Cardiac muscle cell (in vitro differentiated cells and primary cell): ENCODE results near the gene MLLT10. TPM values are rescaled to one million over a fixed set of nuclear protein-coding genes. Genes with fewer than 3 reads are reported as not detected.

Experiments used
- DNase-seq, 2 donors: peaks; one replicate each; pipeline versions ENCODE4 v3.0.0 to v3.0.0-alpha.2; 2010 to 2017; ENCODE audit warnings: low read depth in 1 of 2, low spot score in 1 of 2
- H3K27ac ChIP-seq: fragments of 200-600 bp; sonication (generic); 2 replicates; pipeline ENCODE4 v1.5.1; 2016
- H3K27me3 ChIP-seq: fragments of 200-600 bp; sonication (generic); 2 replicates; pipeline ENCODE4 v1.6.0; 2016; ENCODE audit warnings: control low read depth
- H3K36me3 ChIP-seq: fragments of 200-600 bp; sonication (generic); 2 replicates; pipeline ENCODE4 v1.5.1; 2016; ENCODE audit warnings: control low read depth
- H3K4me1 ChIP-seq: fragments of 200-600 bp; sonication (generic); 2 replicates; pipeline ENCODE4 v1.8.1; 2017; ENCODE audit warnings: low read depth, mild to moderate bottlenecking, mixed run types
- H3K4me3 ChIP-seq: fragments of 200-600 bp; sonication (generic); 2 replicates; pipeline ENCODE4 v1.5.1; 2016; ENCODE audit warnings: mild to moderate bottlenecking
- H3K9me3 ChIP-seq: fragments of 200-600 bp; sonication (generic); 2 replicates; pipeline ENCODE4 v1.5.1; 2017; ENCODE audit warnings: low read depth, mild to moderate bottlenecking, control low read depth
- CTCF ChIP-seq: IDR thresholded peaks from 2 replicates; pipeline ENCODE4 v1.5.1; 2012; ENCODE audit warnings: low read depth, mild to moderate bottlenecking, low read length
- polyA plus RNA-seq: library from polyadenylated mRNA; unstranded; fragments of >200 nt; fragmentation: Nextera tagmentation; extraction: Ambion mirVana; gene quantifications from 2 replicates; pipeline ENCODE4 v1.2.1, GENCODE V29; 2016
- total RNA-seq: library from RNA; depleted of rRNA; stranded (reverse); fragments of >200 nt; gene quantifications from 2 replicates; pipeline ENCODE4 v1.2.3, GENCODE V29; 2016

Gene MLLT10
- total RNA-seq (26.0 and 40.6 TPM in 2 replicates), polyA plus RNA-seq (38.4 and 39.5 TPM in 2 replicates)

GRCh38 chr10:21533467-21534279 lies at the start of gene MLLT10:
MLLT10 (plus strand) TSS chr10:21534232; CDS start chr10:21534645, 413 bp downstream.
- H3K4me1 ChIP-seq, result peaks cover 37% of the 10 kb centered on the region
- DNase-seq, result peak; percentile 98 to 99
- H3K9me3 ChIP-seq, result no peaks in the 10 kb centered on the region
- peaks cover 7% of the 10 kb centered on the region for H3K36me3 ChIP-seq
- H3K27me3 ChIP-seq, result no peaks in the 10 kb centered on the region
- TF ChIP-seq CTCF, result peak; percentile 30
- peak within 1 kb of the TSS; percentile 46 for H3K4me3 ChIP-seq
- peak within 1 kb of the TSS; percentile 98 for H3K27ac ChIP-seq

GRCh38 chr10:21487416-21488180 lies 46.4 kb upstream of the MLLT10 start:
- Histone ChIP-seq H3K9me3 (no peaks in the 10 kb centered on the region), H3K36me3 (no peaks in the 10 kb centered on the region), H3K4me1 (peaks cover 5% of the 10 kb centered on the region), H3K27ac (no peak overlapping the region), H3K4me3 (no peak overlapping the region), H3K27me3 (no peaks in the 10 kb centered on the region)
- DNase-seq, result no peak
- no peak for TF ChIP-seq CTCF

GRCh38 chr10:21488246-21488956 lies 45.6 kb upstream of the MLLT10 start:
- no peak for TF ChIP-seq CTCF
- H3K27me3 ChIP-seq, result no peaks in the 10 kb centered on the region
- DNase-seq, result peak; percentile 5 to 44
- H3K4me1 ChIP-seq, result peaks cover 5% of the 10 kb centered on the region
- no peak overlapping the region for H3K4me3 ChIP-seq
- H3K9me3 ChIP-seq, result no peaks in the 10 kb centered on the region
- no peaks in the 10 kb centered on the region for H3K36me3 ChIP-seq
- H3K27ac ChIP-seq, result peak overlapping the region; percentile 7

GRCh38 chr10:21488957-21489446 lies 45.0 kb upstream of the MLLT10 start:
- Histone ChIP-seq H3K4me1 (peaks cover 5% of the 10 kb centered on the region), H3K27me3 (no peaks in the 10 kb centered on the region), H3K36me3 (no peaks in the 10 kb centered on the region), H3K4me3 (no peak overlapping the region), H3K9me3 (no peaks in the 10 kb centered on the region), H3K27ac (peak overlapping the region; percentile 7)
- no peak for TF ChIP-seq CTCF
- no peak for DNase-seq

- Histone ChIP-seq H3K9me3 (no peaks in the 10 kb centered on the region), H3K27me3 (no peaks in the 10 kb centered on the region), H3K27ac (no peak overlapping the region), H3K4me3 (no peak overlapping the region), H3K36me3 (no peaks in the 10 kb centered on the region), H3K4me1 (peaks cover 9% of the 10 kb centered on the region)
- DNase-seq, result no peak
- no peak for TF ChIP-seq CTCF
Observed at GRCh38 chr10:21490028-21490710, 43.9 kb upstream of the MLLT10 start.
